Sigmoid colon (tissue), 7 donors: ENCODE results near the gene MACC1. TPM values are rescaled to one million over a fixed set of nuclear protein-coding genes. Genes with fewer than 3 reads are reported as not detected.

Source experiments
- DNase-seq: peaks from one replicate; pipeline ENCODE4 v3.0.0-alpha.2; 2019
- H3K27ac ChIP-seq, 4 donors: fragments of 200-600 bp; sonication (generic); one replicate each; pipeline ENCODE4 v1.5.1; 2016 to 2019; ENCODE audit warnings: mild to moderate bottlenecking in 1 of 4
- H3K27me3 ChIP-seq, 3 donors: fragments of 200-600 bp; sonication (generic); one replicate each; pipeline ENCODE4 v1.5.1; 2019; ENCODE audit warnings: mild to moderate bottlenecking in 1 of 3
- H3K36me3 ChIP-seq, 4 donors: fragments of 200-600 bp; sonication (generic); one replicate each; pipeline ENCODE4 v1.5.1; 2016 to 2019
- H3K4me1 ChIP-seq, 4 donors: fragments of 200-600 bp; sonication (generic); one replicate each; pipeline ENCODE4 v1.5.1; 2017 to 2019
- H3K4me3 ChIP-seq, 4 donors: fragments of 200-600 bp; sonication (generic); one replicate each; pipeline ENCODE4 v1.5.1; 2017 to 2019; ENCODE audit warnings: mild to moderate bottlenecking in 2 of 4, moderate library complexity in 1 of 4
- H3K9me3 ChIP-seq, 4 donors: fragments of 200-600 bp in 3 of 4; sonication (generic) in 3 of 4; one replicate each; pipeline versions ENCODE4 v1.5.1 to v1.6.1; 2013 to 2019
- CTCF ChIP-seq, 4 experiments: fragments of 450-650 bp in 3 of 4; fragments of 200-600 bp in 1 of 4; IDR thresholded peaks; one replicate each; pipeline ENCODE4 v1.5.1; 2016 to 2019; ENCODE audit warnings: antibody characterized with exemption in 4 of 4, mild to moderate bottlenecking in 3 of 4, moderate library complexity in 2 of 4
- EP300 ChIP-seq, 4 donors: sonication (generic); formaldehyde crosslinking; IDR thresholded peaks; one replicate each; pipeline ENCODE4 v1.6.1; 2017; ENCODE audit warnings: antibody characterized with exemption in 4 of 4
- POLR2A ChIP-seq, 2 donors: fragments of 450-650 bp; IDR thresholded peaks; one replicate each; pipeline ENCODE4 v1.6.1; 2016; ENCODE audit warnings: antibody characterized with exemption in 2 of 2, mild to moderate bottlenecking in 2 of 2, moderate library complexity in 2 of 2
- POLR2AphosphoS5 ChIP-seq, 4 donors: sonication (generic); formaldehyde crosslinking; IDR thresholded peaks; one replicate each; pipeline ENCODE4 v1.6.1; 2017; ENCODE audit warnings: antibody characterized with exemption in 4 of 4
- WGBS, 2 donors: extraction: QIAGEN DNeasy Blood & Tissue Kit; methylation state at CpG; one replicate each; pipeline ENCODE4 v1.1.7; 2013; 5-methylcytosine and 5-hydroxymethylcytosine counted together
- intact Hi-C: fragments of 100-400 bp; cut with DNase I; formaldehyde crosslinking; loops from one replicate; pipeline ENCODE4 v1.15.1; 2023
- polyA plus RNA-seq, 3 donors: library from polyadenylated mRNA; stranded (reverse); fragments of 200-250 nt; gene quantifications; one replicate each; pipeline ENCODE4 v1.2.3, GENCODE V29; 2013
- total RNA-seq, 4 donors: library from RNA; depleted of rRNA; stranded (reverse); fragments of >200 nt; gene quantifications; one replicate each; pipeline ENCODE4 v1.1.0, GENCODE V29; 2016
- donor health status: healthy with polysubstance abuse.
- donor health status: Bipolar disorder and iron deficiency.
- donor health status: healthy.

The MACC1 gene
- total and polyA plus RNA-seq, 7 donors: under 0.01 to 2.1 (median 0.60) TPM; not detected in 2

DNA sequence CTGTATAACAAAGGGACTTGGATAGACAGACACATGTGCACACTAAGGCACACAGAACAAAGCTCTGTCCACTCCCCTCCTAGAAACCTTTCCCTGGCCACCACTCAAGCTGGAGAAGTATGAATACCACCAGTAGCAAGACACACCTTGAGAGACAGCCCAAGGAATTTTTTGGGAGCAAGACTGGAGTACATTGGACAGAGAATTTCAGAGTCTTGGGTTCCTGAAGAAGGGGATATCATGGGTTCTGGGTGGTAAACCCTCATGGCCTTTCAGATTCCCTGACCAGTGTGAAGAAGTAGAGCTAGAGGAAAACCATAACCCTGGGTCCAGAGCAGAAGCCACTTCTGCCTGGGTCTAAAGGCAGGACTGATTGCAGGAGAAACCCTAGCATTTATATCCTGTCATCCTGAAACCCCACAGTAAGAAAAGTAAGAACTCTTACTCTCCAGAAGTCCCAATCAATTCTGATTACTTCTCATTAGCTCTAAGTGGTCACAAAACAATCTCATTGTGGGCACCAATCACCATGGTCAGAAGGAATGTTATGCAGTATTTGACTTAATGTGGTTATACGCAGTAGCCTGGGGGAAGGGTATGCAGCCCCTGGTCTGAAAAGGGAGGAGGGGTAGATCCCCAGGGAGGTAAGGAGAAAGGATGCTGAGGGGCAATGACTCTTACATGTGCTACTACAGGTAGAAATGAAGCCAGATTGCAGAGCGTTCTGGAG lies 20.4 kb upstream of the MACC1 start:
- H3K4me1 ChIP-seq: no peaks in the 10 kb centered on the region
- no peak for DNase-seq
- H3K9me3 ChIP-seq: no peaks in the 10 kb centered on the region
- TF ChIP-seq CTCF (IDR thresholded peaks at IDR 0.05) (no peak), EP300 (IDR thresholded peaks at IDR 0.05) (no peak), POLR2AphosphoS5 (IDR thresholded peaks at IDR 0.05) (no peak), POLR2A (IDR thresholded peaks at IDR 0.05) (no peak)
- no peak overlapping the region for H3K4me3 ChIP-seq
- intact Hi-C loops: no loop called here
- H3K27me3 ChIP-seq: no peaks in the 10 kb centered on the region
- 89 to 94% methylated on average over 2 of the region's 2 CpGs for WGBS, 2 donors
- no peak overlapping the region for H3K27ac ChIP-seq
- H3K36me3 ChIP-seq: no peaks in the 10 kb centered on the region

DNA sequence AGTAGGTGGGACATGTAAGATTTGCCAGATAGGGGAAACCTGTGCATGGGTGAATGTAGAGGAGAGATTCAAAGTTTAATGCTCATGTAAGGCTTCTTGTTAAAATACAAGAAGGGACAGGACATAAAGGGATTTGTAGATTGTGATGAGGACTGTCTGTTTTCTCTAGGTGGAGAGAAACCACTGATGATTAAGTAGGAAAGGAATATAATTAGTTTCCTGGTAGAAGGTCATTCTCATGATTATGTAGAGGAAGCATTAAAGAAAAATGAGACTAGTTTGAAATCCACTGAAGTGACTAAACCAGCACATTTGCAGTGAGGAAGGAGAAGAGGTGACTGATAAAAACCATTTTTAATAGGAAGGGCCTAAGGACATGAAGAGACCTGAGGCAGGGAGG lies 19.6 kb upstream of the MACC1 start:
- Histone ChIP-seq H3K9me3 (no peaks in the 10 kb centered on the region), H3K36me3 (no peaks in the 10 kb centered on the region), H3K4me1 (no peaks in the 10 kb centered on the region), H3K4me3 (no peak overlapping the region), H3K27me3 (no peaks in the 10 kb centered on the region), H3K27ac (no peak overlapping the region)
- TF ChIP-seq POLR2A (IDR thresholded peaks at IDR 0.05) (no peak), EP300 (IDR thresholded peaks at IDR 0.05) (no peak), POLR2AphosphoS5 (IDR thresholded peaks at IDR 0.05) (no peak), CTCF (IDR thresholded peaks at IDR 0.05) (no peak)
- no peak for DNase-seq
- intact Hi-C loops: no loop called here

DNA sequence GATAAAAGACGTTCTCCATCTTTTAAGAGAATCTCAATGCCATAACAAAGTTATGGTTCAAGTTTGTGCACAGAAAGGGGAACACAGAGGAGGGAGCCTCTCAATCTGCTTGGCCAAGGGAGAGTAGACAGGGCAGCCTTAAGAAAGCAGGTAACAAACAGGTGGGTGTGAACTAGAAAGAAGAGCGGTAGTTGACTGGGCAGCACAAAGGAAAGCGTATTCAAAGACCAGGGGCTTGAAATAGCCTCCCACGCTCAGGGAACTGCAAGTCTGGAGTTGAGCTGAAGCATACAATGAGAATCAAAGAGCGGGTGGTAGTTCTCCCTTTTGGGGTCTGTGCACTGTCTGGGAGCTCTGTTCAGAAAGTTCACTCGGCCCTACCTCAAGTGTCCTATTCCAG lies 18.9 kb upstream of the MACC1 start:
- Histone ChIP-seq H3K4me1 (no peaks in the 10 kb centered on the region), H3K4me3 (no peak overlapping the region), H3K27me3 (no peaks in the 10 kb centered on the region), H3K9me3 (no peaks in the 10 kb centered on the region), H3K27ac (no peak overlapping the region), H3K36me3 (no peaks in the 10 kb centered on the region)
- WGBS, 2 donors: 94 to 95% methylated on average over 6 of the region's 6 CpGs
- intact Hi-C loops: no loop called here
- TF ChIP-seq CTCF (IDR thresholded peaks at IDR 0.05) (no peak), POLR2A (IDR thresholded peaks at IDR 0.05) (no peak), EP300 (IDR thresholded peaks at IDR 0.05) (no peak), POLR2AphosphoS5 (IDR thresholded peaks at IDR 0.05) (no peak)
- no peak for DNase-seq

DNA sequence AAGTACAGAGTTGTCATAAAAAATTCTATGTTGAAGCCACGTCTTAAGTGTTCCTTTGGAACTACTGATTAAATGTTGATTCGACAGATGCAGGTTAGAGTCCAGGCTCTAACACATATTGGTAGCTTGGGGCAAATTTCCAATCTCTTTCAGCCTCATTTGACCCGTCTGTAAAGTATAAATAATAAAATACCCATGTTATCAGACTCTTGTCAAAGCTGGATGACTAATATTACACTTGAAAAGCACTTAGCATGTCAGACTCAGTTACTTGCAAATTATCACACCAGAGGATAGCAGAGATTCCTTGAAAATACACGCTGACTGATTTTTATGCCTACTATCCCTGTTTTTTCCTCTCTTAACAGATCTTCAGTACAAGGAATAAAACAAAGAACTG lies 18.1 kb upstream of the MACC1 start:
- Histone ChIP-seq H3K27ac (no peak overlapping the region), H3K4me3 (no peak overlapping the region), H3K27me3 (no peaks in the 10 kb centered on the region), H3K9me3 (no peaks in the 10 kb centered on the region), H3K36me3 (no peaks in the 10 kb centered on the region), H3K4me1 (no peaks in the 10 kb centered on the region)
- no peak for TF ChIP-seq EP300 (IDR thresholded peaks at IDR 0.05)
- no peak for TF ChIP-seq CTCF (IDR thresholded peaks at IDR 0.05)
- TF ChIP-seq POLR2AphosphoS5 (IDR thresholded peaks at IDR 0.05): no peak
- TF ChIP-seq POLR2A (IDR thresholded peaks at IDR 0.05): no peak
- intact Hi-C loops: no loop called here
- 83 to 89% methylated on average over 4 of the region's 4 CpGs for WGBS, 2 donors
- DNase-seq: no peak

DNA sequence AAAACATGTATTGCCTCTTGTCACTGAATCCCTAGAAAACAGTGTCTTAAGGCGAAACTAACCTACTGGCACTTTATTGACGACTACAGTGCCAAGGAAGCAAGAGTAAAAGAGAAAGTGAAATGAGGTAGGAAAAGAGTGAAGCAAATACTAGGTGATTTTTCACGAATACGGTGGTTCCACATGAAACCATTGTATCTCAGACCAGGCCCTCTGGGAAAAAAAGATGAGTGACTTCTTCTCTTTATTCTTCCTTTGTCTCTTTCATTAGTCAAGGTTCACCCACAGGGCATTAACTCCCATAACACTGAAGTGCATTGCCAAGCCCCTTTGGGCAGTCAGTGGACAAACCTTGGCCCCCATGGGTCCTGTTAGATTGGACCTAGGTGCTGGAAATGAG lies 16.2 kb upstream of the MACC1 start:
- TF ChIP-seq EP300 (IDR thresholded peaks at IDR 0.05) (no peak), POLR2A (IDR thresholded peaks at IDR 0.05) (no peak), POLR2AphosphoS5 (IDR thresholded peaks at IDR 0.05) (no peak), CTCF (IDR thresholded peaks at IDR 0.05) (no peak)
- no peak overlapping the region for H3K4me3 ChIP-seq
- H3K36me3 ChIP-seq: no peaks in the 10 kb centered on the region
- H3K27ac ChIP-seq: no peak overlapping the region
- WGBS, 2 donors: 88 to 93% methylated on average over 4 of the region's 4 CpGs
- no peak for DNase-seq
- no peaks in the 10 kb centered on the region for H3K4me1 ChIP-seq
- intact Hi-C loops: no loop called here
- H3K27me3 ChIP-seq: no peaks in the 10 kb centered on the region
- no peaks in the 10 kb centered on the region for H3K9me3 ChIP-seq
